Measurements from ENCODE around the gene KCNJ18.
"Not testable (repeated sequence)": the region's sequence is repeated elsewhere in the genome, so short reads cannot be mapped to it uniquely, and the experiment has no call there.

Gene KCNJ18

GRCh38 chr17:21698437-21699075 is 6.2 kb downstream of the KCNJ18 start:
- H3K27me3 ChIP-seq, H3K36me3 ChIP-seq, H3K4me2 ChIP-seq, H4K20me1 ChIP-seq, H3K4me3 ChIP-seq, H3K4me1 ChIP-seq, H3K9ac ChIP-seq, H3K9me3 ChIP-seq, H3K27ac ChIP-seq: not testable (repeated sequence)

- H3K9ac ChIP-seq, H3K4me2 ChIP-seq, H3K4me1 ChIP-seq, H3K27me3 ChIP-seq, H3K27ac ChIP-seq, H3K9me3 ChIP-seq, H3K36me3 ChIP-seq, H3K4me3 ChIP-seq, H4K20me1 ChIP-seq: not testable (repeated sequence)
Observed at GRCh38 chr17:21699124-21699523, 6.8 kb downstream of the KCNJ18 start.

- 0 out of 2 replicates have a peak overlapping the region, but pooled peaks have one; percentile 26 for H3K27ac ChIP-seq
- not testable (repeated sequence) for H3K9me3 ChIP-seq, H3K4me2 ChIP-seq, H3K27me3 ChIP-seq, H3K36me3 ChIP-seq, H3K4me1 ChIP-seq, H4K20me1 ChIP-seq, H3K9ac ChIP-seq, H3K4me3 ChIP-seq
Observed at GRCh38 chr17:21699573-21700236, 7.4 kb downstream of the KCNJ18 start.

GRCh38 chr17:21701090-21701489 is 8.8 kb downstream of the KCNJ18 start:
- not testable (repeated sequence) for H3K27me3 ChIP-seq, H3K4me2 ChIP-seq, H3K27ac ChIP-seq, H3K9ac ChIP-seq, H3K4me3 ChIP-seq, H4K20me1 ChIP-seq, H3K9me3 ChIP-seq, H3K36me3 ChIP-seq
- H3K4me1 ChIP-seq = peaks cover 13% of the 10 kb centered on the region

- H3K4me1 ChIP-seq = peaks cover 13% of the 10 kb centered on the region
- not testable (repeated sequence) for H3K4me3 ChIP-seq, H3K36me3 ChIP-seq, H3K9ac ChIP-seq, H3K27me3 ChIP-seq, H3K4me2 ChIP-seq, H4K20me1 ChIP-seq, H3K27ac ChIP-seq, H3K9me3 ChIP-seq
Observed at GRCh38 chr17:21702029-21702428, 9.7 kb downstream of the KCNJ18 start.

GRCh38 chr17:21702521-21702920 is 10.2 kb downstream of the KCNJ18 start:
- not testable (repeated sequence) for H3K9ac ChIP-seq, H4K20me1 ChIP-seq, H3K4me2 ChIP-seq, H3K36me3 ChIP-seq, H3K27me3 ChIP-seq, H3K4me3 ChIP-seq, H3K9me3 ChIP-seq, H3K27ac ChIP-seq
- H3K4me1 ChIP-seq = peaks cover 13% of the 10 kb centered on the region

GRCh38 chr17:21702940-21703640 is 10.8 kb downstream of the KCNJ18 start:
- not testable (repeated sequence) for H3K27ac ChIP-seq, H3K4me2 ChIP-seq, H3K27me3 ChIP-seq, H4K20me1 ChIP-seq, H3K9ac ChIP-seq, H3K36me3 ChIP-seq, H3K9me3 ChIP-seq, H3K4me3 ChIP-seq
- peaks cover 13% of the 10 kb centered on the region for H3K4me1 ChIP-seq

- H3K9me3 ChIP-seq, H3K36me3 ChIP-seq, H3K27ac ChIP-seq, H3K27me3 ChIP-seq, H4K20me1 ChIP-seq, H3K4me3 ChIP-seq, H3K4me2 ChIP-seq, H3K9ac ChIP-seq: not testable (repeated sequence)
- H3K4me1 ChIP-seq = peaks cover 13% of the 10 kb centered on the region
Observed at GRCh38 chr17:21703891-21704872, 11.9 kb downstream of the KCNJ18 start.

GRCh38 chr17:21705021-21705601 is 12.8 kb downstream of the KCNJ18 start:
- no peaks in the 10 kb centered on the region for H4K20me1 ChIP-seq
- H3K27ac ChIP-seq = no peak overlapping the region
- no peak overlapping the region for H3K9ac ChIP-seq
- no peak overlapping the region for H3K4me3 ChIP-seq
- H3K27me3 ChIP-seq = no peaks in the 10 kb centered on the region
- no peak overlapping the region for H3K4me2 ChIP-seq
- H3K4me1 ChIP-seq = peaks cover 8% of the 10 kb centered on the region; the same call in 1 of the 2 replicates
- no peak for TF ChIP-seq Cebpa-rat (IDR thresholded peaks at IDR 0.05)
- no peaks in the 10 kb centered on the region for H3K9me3 ChIP-seq
- H3K36me3 ChIP-seq = no peaks in the 10 kb centered on the region

- H3K27ac ChIP-seq, H3K27me3 ChIP-seq, H3K9ac ChIP-seq, H3K9me3 ChIP-seq, H3K36me3 ChIP-seq, H4K20me1 ChIP-seq, H3K4me2 ChIP-seq, H3K4me1 ChIP-seq, H3K4me3 ChIP-seq: not testable (repeated sequence)
Observed at GRCh38 chr17:21705746-21706145, 13.4 kb downstream of the KCNJ18 start.

GRCh38 chr17:21706546-21706945 is 14.2 kb downstream of the KCNJ18 start:
- H4K20me1 ChIP-seq, H3K4me3 ChIP-seq, H3K27ac ChIP-seq, H3K36me3 ChIP-seq, H3K9ac ChIP-seq, H3K9me3 ChIP-seq, H3K4me2 ChIP-seq, H3K27me3 ChIP-seq: not testable (repeated sequence)
- peaks cover 15% of the 10 kb centered on the region for H3K4me1 ChIP-seq

- not testable (repeated sequence) for H3K4me2 ChIP-seq, H3K9me3 ChIP-seq, H3K4me3 ChIP-seq, H4K20me1 ChIP-seq, H3K9ac ChIP-seq, H3K27me3 ChIP-seq, H3K27ac ChIP-seq, H3K36me3 ChIP-seq
- H3K4me1 ChIP-seq = peaks cover 20% of the 10 kb centered on the region
Observed at GRCh38 chr17:21707131-21707530, 14.8 kb downstream of the KCNJ18 start.

- H3K36me3 ChIP-seq, H3K4me2 ChIP-seq, H3K4me3 ChIP-seq, H4K20me1 ChIP-seq, H3K9me3 ChIP-seq, H3K9ac ChIP-seq, H3K27ac ChIP-seq, H3K27me3 ChIP-seq: not testable (repeated sequence)
- peaks cover 24% of the 10 kb centered on the region for H3K4me1 ChIP-seq
Observed at GRCh38 chr17:21707711-21708611, 15.6 kb downstream of the KCNJ18 start.
